HT-29 (cell line): Measurements from ENCODE around the gene BYSL. TPM values are rescaled to one million over a fixed set of nuclear protein-coding genes. Genes with fewer than 3 reads are reported as not detected.

ENCODE experiments used
- DNase-seq: peaks from one replicate; pipeline ENCODE4 v3.0.0-alpha.2; 2015; ENCODE audit warnings: low spot score
- total RNA-seq: library from RNA; depleted of rRNA; stranded (reverse); fragments of >200 nt; shearing (Covaris generic); gene quantifications from 2 replicates; pipeline ENCODE4 v1.2.3, GENCODE V29; 2014; rRNA removed

The BYSL gene, protein sequence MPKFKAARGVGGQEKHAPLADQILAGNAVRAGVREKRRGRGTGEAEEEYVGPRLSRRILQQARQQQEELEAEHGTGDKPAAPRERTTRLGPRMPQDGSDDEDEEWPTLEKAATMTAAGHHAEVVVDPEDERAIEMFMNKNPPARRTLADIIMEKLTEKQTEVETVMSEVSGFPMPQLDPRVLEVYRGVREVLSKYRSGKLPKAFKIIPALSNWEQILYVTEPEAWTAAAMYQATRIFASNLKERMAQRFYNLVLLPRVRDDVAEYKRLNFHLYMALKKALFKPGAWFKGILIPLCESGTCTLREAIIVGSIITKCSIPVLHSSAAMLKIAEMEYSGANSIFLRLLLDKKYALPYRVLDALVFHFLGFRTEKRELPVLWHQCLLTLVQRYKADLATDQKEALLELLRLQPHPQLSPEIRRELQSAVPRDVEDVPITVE
- 40.7 and 53.9 TPM in 2 replicates for total RNA-seq

DNA sequence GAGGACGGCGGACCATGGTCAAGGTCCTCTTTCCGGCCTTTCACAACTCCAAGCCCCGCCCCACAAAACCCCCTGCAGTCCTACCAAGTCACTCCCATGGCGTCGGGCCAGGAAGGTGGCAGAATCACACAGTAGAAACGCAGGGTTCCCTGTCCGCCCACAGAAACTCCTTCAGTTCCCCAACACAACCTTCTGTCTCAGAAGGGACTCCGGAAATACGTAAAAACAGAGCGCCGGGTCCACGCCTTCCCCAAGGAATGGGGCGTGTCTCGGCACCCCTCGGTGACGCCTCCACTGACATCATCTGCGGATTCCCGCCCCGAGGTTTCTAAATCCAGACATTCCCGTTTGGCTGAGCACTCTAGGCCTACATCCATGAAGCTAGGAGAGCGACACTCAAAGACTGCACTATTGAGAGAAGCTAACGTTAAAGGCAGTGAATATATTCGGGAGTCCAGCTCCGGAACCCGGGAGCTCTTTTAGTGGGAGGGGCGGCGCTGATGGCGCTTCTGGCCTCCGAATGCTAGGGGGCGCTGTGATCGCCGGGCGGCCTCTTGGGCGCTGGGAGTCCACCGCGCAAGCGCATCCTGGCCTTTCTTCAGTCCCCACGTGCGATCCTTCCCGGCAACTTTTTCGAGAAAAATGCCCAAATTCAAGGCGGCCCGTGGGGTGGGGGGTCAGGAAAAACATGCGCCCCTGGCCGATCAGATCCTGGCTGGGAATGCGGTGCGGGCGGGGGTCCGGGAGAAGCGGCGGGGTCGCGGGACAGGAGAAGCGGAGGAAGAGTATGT lies at the start of gene BYSL, which contains the start of gene MED20:
BYSL (plus strand) TSS at position 579 of the 791 bp plus-strand sequence; CDS start at position 643, 64 bp downstream.
MED20 (minus strand) TSS at position 219 of the 791 bp plus-strand sequence; CDS start at position 98, 121 bp downstream.
- peak; percentile 96 for DNase-seq

DNA sequence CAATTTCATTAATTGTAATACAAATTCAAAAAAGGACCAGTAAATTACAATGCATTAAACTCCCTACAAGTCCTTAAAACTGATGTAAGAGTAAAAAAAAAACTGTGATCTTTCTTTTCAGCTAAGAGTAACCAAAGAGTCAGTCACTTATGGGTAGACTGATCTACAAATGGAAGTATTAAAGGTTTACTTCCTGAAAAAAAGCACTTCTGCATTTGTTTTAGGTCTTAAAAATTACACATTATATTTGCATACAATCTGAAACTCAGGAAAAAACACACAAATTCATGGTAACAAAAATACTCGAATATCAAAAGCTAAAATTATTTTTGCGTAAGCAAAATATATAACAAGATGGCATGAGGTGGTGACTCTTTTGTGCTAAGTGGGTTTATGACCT lies 49.6 kb upstream of the BYSL start:
- no peak for DNase-seq

- no peak for DNase-seq
Measured at GRCh38 chr6:41872147-41872546, 49.2 kb upstream of the BYSL start.

DNA sequence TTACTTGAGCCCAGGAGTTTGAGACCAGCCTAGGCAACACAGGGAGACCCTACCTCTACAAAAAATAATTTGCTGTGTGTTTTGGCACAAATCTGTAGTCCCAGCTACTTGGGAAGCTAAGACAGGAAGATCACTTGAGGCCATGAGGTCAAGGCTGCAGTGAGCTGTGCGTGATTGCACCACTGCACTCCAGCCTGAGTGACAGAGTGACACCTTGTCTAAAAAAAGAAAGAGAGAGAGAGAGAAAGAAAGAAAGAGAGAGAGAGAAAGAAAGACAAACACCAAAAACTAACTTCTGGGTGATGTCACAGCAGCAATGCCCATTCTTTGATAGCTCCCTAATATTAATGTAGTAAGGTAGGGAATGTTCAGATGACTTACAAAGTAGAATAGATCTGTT lies 46.6 kb upstream of the BYSL start:
- DNase-seq = no peak

DNA sequence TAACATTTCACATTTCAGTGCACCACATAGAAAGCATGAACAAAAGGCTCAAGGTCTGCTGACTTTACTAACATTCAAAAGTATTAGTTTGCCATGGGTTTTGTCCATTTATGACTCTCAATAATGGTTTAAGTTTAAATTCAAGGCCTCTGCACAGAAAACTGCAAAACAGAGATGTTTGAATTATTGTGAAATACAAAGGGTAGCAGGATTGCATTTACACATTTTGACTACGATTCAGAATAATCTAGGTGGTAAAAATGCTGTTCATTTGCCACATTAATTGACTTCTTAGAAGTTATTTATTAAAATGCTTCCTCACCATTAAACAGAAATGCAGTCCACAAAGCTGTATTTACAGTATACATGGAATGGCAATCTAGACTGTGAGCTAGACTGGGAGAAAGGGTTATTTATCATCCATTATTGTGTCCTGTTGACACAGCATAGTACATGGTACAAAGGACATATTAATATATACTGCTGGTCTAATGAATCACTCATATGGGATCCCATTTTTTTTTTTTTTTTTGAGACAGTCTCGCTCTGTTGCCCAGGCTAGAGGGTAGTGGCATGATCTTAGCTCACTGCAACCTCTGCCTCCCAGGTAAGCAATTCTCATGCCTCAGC lies 44.1 kb upstream of the BYSL start:
- DNase-seq = no peak

DNA sequence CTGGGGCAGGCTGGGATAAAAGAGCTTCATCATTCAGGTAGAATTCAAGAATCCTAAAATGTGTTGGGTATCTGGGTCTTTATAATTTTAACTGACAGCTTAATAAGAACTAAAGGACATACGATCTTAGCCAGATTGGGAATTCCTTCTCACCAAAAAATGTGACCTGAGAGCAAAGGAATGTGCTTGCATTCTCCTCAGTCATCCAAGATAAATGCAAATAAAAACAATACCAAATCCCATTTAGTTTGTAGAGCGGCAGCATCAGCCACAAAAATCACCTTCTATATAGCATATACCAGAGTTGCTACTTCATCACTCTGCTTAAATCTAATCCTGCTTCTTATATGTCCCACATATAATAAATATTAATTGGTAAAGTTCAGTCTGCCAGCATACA lies 43.1 kb upstream of the BYSL start:
- no peak for DNase-seq

GRCh38 chr6:41878961-41879405 lies 42.3 kb upstream of the BYSL start:
- DNase-seq = no peak

GRCh38 chr6:41881506-41881905 lies 39.8 kb upstream of the BYSL start:
- DNase-seq = no peak

GRCh38 chr6:41884957-41885356 lies 36.3 kb upstream of the BYSL start:
- no peak for DNase-seq

- DNase-seq = no peak
Measured at GRCh38 chr6:41885930-41886329, 35.4 kb upstream of the BYSL start.

GRCh38 chr6:41887331-41887751 lies 34.0 kb upstream of the BYSL start:
- DNase-seq = no peak

DNA sequence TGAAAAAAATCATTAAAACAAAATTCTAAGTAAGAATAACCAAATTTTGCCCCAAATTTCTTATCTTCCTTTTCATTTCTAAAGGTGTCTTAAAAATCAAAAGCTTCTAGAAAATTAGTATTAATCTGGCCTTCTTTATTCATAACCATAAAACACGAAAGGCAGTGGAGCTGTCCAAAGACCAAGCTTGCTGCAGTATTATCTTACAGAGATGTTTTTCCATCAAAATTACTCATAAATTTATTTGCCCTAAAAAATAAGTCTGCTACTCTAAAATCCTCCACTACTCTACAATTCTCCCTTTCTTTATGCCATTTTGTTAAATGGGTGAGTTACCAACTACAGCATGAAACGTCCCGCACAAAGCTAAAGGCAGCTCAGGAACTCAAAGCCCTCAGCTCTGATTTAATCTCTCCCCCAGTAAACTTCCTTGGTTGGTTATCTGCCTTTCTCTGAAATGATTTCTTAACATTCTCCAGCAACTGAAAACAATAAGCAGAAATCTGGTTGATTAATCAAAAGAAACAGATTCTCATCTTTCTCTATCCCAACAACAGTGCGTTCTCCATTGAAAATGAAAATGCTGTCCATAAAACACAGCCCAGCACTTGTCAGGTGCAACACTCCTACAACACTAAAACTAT lies 28.3 kb upstream of the BYSL start:
- DNase-seq = no peak

- peak; percentile 23 for DNase-seq
Measured at GRCh38 chr6:41894366-41895299, 26.7 kb upstream of the BYSL start.

DNA sequence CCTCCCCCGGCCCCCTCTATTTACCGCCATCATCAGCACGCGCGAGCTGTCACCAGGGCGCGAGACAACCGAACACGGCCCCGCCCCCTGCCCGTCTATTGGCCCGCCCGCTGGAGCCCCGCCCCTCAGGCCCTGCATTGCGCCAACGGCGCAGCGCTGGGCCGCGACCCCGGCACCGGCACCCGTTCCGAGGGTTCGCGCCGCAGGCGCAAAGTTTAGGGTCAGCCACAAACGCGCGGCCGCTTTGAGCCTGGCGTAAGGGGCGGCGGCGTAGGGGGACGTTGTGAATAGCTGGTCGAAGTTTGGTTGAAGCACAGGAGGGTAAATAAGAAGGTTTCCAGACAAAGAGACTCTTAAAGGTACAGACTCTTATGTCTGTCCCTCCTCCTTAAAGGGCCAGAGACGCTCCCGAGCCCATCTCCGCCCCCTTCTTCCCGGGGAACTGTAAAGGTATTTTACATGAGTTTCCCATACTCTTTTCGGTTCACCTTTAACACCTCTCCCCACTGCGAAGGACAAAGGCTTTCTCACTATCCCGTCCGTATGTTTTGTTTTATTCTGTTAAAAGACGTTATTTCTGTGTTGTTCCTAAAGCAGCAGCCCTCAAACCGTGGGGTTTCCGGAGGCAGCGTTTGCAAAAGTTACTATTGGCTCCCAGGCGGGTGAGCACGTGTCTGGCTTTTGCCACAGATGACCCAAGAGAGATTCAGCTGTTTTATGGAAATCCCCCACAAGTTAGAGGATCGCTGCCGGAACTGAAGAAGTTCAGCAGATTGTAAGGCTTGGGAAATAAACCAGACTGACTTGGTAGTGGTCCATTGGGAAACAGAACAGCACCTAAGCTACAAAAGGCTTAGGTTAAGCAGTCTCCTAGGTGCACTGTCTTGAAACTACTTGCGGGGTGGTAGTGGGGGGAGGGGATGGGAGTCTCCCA lies 25.7 kb upstream of the BYSL start, which contains the start of gene USP49:
USP49 (minus strand) TSS at position 76 of the 934 bp plus-strand sequence. CDS start 88,392 bp downstream, outside the sequence.
- peak; percentile 85 for DNase-seq

DNA sequence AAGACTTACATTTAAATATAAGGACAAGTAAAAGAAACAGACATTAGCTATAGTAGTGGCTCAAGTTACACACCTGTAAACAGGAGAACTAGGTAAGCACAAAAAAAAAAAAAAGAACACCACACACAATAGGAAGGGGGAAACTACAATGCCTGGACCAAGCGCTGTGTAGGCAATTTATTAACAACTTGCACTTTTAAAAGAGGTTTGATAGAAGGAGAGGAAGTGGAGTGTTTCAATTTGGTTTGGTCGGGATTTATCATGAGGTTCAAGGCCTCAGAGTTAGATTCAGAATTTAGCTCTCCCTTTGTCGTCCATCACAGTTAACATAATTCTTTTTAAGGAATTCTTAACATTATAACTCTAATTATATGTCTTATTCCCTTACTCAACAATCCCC lies 25.0 kb upstream of the BYSL start:
- DNase-seq = no peak

GRCh38 chr6:41900861-41901260 lies 20.4 kb upstream of the BYSL start:
- DNase-seq = no peak

DNA sequence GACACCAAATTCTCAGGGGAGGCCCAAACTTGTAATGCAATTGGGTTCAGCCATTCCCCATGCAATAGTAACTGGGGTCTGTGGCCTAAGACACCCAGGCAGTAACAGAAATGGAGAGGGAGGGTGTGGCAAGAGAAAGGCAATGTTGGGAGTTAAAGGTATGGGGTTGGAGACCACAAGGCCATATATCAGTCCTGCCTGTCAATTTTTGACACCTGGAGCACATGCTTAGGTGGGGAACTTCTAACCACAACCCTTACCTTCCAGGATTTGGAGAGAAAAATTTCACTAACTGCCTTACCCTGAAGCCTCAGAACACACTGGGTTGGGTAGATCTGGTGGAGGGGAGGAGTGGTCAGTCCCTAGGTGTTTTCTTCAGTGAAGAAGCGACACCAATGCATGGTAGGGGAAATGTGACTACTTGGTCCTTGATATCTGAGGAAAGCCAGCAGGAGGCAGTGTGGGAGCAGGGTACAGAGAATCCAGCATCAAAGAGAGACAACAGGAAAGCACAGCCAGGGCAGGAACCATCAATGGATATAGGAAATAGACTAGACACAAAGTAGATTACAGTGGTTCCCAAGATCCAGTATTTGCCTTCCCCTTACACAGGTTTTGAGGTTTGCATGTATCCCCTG lies 19.3 kb upstream of the BYSL start:
- DNase-seq = peak; percentile 19

GRCh38 chr6:41909727-41910126 lies 11.6 kb upstream of the BYSL start:
- DNase-seq = no peak

DNA sequence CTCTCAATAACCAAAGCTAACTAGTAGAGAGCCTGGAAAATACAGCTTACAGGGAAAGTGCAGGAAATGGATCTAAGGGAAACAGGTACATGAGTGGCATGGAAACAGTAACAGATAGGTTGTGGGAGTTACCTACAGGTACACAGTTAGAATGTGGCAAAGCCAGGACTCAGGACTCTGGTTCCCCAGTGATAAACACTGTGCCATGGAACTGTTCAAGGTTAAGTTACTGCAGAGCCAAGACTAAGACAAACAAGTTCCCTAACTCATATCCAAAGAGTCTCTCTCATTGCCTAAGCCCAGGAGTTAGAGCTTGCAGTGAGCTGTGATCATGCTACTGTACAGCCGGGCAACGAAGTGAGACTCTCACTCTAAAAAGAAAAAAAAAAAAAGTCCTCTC lies 7.0 kb upstream of the BYSL start:
- DNase-seq = no peak
